SU-DHL-6 (cell line): ENCODE data around the gene TBL3.
"Not testable (repeated sequence)": the region's sequence is repeated elsewhere in the genome, so short reads cannot be mapped to it uniquely, and the experiment has no call there.

ENCODE experiments used
- H2AFZ ChIP-seq: fragments of 200-600 bp; sonication (generic); 2 replicates; pipeline ENCODE4 v1.6.1; 2014; ENCODE audit warnings: low read depth, mild to moderate bottlenecking, moderate library complexity, mixed read lengths, antibody characterized with exemption, low read length; ENCODE audit not compliant: severe bottlenecking
- H3F3A ChIP-seq: fragments of 200-600 bp; shearing (Covaris generic); 2 replicates; pipeline ENCODE4 v1.6.0; 2016; ENCODE audit warnings: antibody characterized with exemption, mild to moderate bottlenecking; ENCODE audit not compliant: insufficient read depth
- H3K27ac ChIP-seq: fragments of 200-600 bp; sonication (generic); 2 replicates; pipeline ENCODE4 v1.5.1; 2016; ENCODE audit warnings: low read depth, mild to moderate bottlenecking, low read length, moderate library complexity, mixed read lengths
- H3K27me3 ChIP-seq: fragments of 200-600 bp; sonication (generic), shearing (Covaris generic); 2 replicates; pipeline ENCODE4 v1.6.0; 2014; ENCODE audit warnings: mild to moderate bottlenecking, low read length
- H3K36me3 ChIP-seq: fragments of 200-600 bp; sonication (generic); 2 replicates; pipeline ENCODE4 v1.6.1; 2014; ENCODE audit warnings: mild to moderate bottlenecking, low read length, mixed read lengths
- H3K4me2 ChIP-seq: fragments of 300-600, 200-600 bp; shearing (Covaris generic), sonication (generic); 2 replicates; pipeline ENCODE4 v1.6.0; 2014; ENCODE audit warnings: low read length, low read depth, mild to moderate bottlenecking; ENCODE audit not compliant: poor library complexity, severe bottlenecking
- H3K4me3 ChIP-seq: fragments of 200-600 bp; sonication (generic); 2 replicates; pipeline ENCODE4 v1.5.1; 2014; ENCODE audit warnings: antibody characterized with exemption, low read length, mild to moderate bottlenecking, mixed read lengths; ENCODE audit not compliant: insufficient read depth, poor library complexity, severe bottlenecking
- H3K79me2 ChIP-seq: fragments of 200-600 bp; sonication (generic); 2 replicates; pipeline ENCODE4 v1.6.1; 2014; ENCODE audit warnings: mild to moderate bottlenecking, low read length, moderate library complexity; ENCODE audit not compliant: insufficient read depth
- H3K9ac ChIP-seq: fragments of 200-600 bp; sonication (generic); 2 replicates; pipeline ENCODE4 v1.7.0; 2014; ENCODE audit warnings: mild to moderate bottlenecking, low read length
- H3K9me2 ChIP-seq: fragments of 200-600 bp; sonication (generic); replicated peaks from 2 replicates; pipeline ENCODE4 v1.6.1; 2014; ENCODE audit warnings: low read length; ENCODE audit not compliant: insufficient read depth
- H3K9me3 ChIP-seq: fragments of 200-600 bp; sonication (generic); 2 replicates; pipeline ENCODE4 v1.6.1; 2014; ENCODE audit warnings: low read length, mixed read lengths; ENCODE audit not compliant: insufficient read depth
- H4K20me1 ChIP-seq: fragments of 200-600 bp; sonication (generic); 2 replicates; pipeline ENCODE4 v1.6.1; 2014; ENCODE audit warnings: low read depth, mild to moderate bottlenecking, antibody characterized with exemption, low read length, moderate library complexity, mixed read lengths
- EZH2phosphoT487 ChIP-seq: fragments of 200-600 bp; sonication (generic), shearing (Covaris generic); conservative IDR thresholded peaks from 2 replicates; pipeline ENCODE4 v1.6.1; 2018; ENCODE audit warnings: mild to moderate bottlenecking, antibody characterized with exemption, low read length, moderate library complexity, mixed read lengths
- TF ChIP-seq, protein P1 (sequence below): fragments of 200-600 bp; sonication (generic); IDR thresholded peaks from one replicate; pipeline ENCODE4 v1.5.1; 2017; ENCODE audit warnings: antibody characterized with exemption, mild to moderate bottlenecking, low read length, moderate library complexity; ENCODE audit not compliant: insufficient read depth, poor library complexity, severe bottlenecking

The TBL3 gene

DNA sequence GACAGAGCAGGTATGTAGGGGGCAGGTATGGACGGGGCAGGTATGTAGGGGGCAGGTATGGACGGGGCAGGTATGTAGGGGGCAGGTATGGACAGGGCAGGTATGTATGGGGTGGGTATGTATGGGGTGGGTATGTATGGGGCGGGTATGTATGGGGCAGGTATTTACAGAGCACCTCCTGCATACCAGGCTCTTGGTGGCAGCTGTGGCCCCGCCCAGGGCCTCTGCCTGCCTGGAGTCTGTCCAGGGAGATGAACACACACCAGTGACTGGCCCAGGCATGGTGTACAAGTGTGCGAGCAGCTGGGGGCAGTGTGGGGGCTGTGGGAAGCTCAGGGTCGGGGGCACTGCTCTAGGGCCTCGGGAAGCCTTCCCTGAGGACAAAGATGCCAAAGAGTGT is 21.8 kb upstream of the TBL3 start:
- no peak overlapping the region for H3K9ac ChIP-seq
- H3K4me3 ChIP-seq: no peak overlapping the region
- H3K79me2 ChIP-seq: no peaks in the 10 kb centered on the region
- TF ChIP-seq EZH2phosphoT487: no peak
- TF ChIP-seq, protein P1, sequence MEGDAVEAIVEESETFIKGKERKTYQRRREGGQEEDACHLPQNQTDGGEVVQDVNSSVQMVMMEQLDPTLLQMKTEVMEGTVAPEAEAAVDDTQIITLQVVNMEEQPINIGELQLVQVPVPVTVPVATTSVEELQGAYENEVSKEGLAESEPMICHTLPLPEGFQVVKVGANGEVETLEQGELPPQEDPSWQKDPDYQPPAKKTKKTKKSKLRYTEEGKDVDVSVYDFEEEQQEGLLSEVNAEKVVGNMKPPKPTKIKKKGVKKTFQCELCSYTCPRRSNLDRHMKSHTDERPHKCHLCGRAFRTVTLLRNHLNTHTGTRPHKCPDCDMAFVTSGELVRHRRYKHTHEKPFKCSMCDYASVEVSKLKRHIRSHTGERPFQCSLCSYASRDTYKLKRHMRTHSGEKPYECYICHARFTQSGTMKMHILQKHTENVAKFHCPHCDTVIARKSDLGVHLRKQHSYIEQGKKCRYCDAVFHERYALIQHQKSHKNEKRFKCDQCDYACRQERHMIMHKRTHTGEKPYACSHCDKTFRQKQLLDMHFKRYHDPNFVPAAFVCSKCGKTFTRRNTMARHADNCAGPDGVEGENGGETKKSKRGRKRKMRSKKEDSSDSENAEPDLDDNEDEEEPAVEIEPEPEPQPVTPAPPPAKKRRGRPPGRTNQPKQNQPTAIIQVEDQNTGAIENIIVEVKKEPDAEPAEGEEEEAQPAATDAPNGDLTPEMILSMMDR: no peak
- no peaks in the 10 kb centered on the region for H3K27me3 ChIP-seq
- H3K4me2 ChIP-seq: no peak overlapping the region
- no peaks in the 10 kb centered on the region for H3K9me2 ChIP-seq
- no peaks in the 10 kb centered on the region for H3K9me3 ChIP-seq
- H3F3A ChIP-seq: no peaks in the 10 kb centered on the region
- no peak overlapping the region for H2AFZ ChIP-seq
- no peaks in the 10 kb centered on the region for H4K20me1 ChIP-seq
- H3K36me3 ChIP-seq: no peaks in the 10 kb centered on the region
- no peak overlapping the region for H3K27ac ChIP-seq

DNA sequence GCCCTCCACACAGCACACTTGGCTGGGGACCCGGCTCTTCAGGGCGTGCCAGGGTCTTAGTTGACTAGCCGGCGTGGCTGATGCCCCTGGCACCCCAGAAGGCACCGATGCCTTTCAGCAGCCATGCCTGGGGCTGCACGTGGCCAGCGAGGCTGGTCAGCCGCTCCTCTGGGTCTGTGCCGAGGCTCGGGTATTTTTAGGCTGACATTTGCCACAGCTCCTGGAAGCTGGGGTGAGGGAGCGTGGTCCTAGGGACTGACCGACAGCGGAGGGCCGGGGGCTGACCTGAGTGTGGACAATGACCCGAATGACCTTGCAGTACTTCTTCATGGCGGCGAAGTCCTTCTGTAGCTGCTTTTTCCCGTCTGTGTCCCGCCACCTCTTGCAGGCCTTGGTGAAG is 21.3 kb upstream of the TBL3 start:
- TF ChIP-seq, protein P1: no peak
- TF ChIP-seq EZH2phosphoT487: no peak
- H3K9ac ChIP-seq: no peak overlapping the region
- H3K9me2 ChIP-seq: no peaks in the 10 kb centered on the region

DNA sequence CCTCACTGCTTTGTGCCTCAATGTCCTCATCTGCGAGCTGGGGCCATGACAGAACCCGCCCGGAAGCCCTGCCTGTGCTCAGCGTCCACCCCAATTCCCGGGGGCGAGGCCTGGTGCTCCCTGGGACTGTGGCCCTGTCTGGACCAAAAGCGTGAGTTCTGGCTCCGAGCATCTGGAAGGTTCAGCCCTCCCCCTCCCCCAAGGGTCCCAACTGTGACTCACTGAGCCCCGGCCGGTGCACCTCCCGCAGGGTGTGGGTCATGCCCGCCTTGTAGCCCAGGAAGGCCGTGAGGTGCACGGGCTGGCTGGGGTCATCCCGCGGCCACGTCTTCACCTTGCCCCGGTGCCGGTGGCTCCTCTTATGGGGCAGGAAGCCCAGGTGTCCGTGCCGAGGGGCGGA is 18.1 kb upstream of the TBL3 start:
- Histone ChIP-seq H3F3A (no peaks in the 10 kb centered on the region), H3K36me3 (no peaks in the 10 kb centered on the region), H3K9ac (no peak overlapping the region), H3K79me2 (no peaks in the 10 kb centered on the region), H3K9me3 (no peaks in the 10 kb centered on the region), H3K27ac (no peak overlapping the region), H4K20me1 (no peaks in the 10 kb centered on the region), H3K4me3 (no peak overlapping the region), H3K9me2 (no peaks in the 10 kb centered on the region), H3K27me3 (no peaks in the 10 kb centered on the region), H2AFZ (no peak overlapping the region), H3K4me2 (no peak overlapping the region)
- TF ChIP-seq, protein P1: no peak
- TF ChIP-seq EZH2phosphoT487: no peak

More for the DNA sequence above, 21.3 kb upstream of the TBL3 start:
- Histone ChIP-seq H3K27me3 (no peaks in the 10 kb centered on the region), H3K4me2 (no peak overlapping the region), H4K20me1 (no peaks in the 10 kb centered on the region), H3K4me3 (no peak overlapping the region), H3K9me3 (no peaks in the 10 kb centered on the region), H3K36me3 (no peaks in the 10 kb centered on the region), H2AFZ (no peak overlapping the region), H3F3A (no peaks in the 10 kb centered on the region), H3K27ac (no peak overlapping the region), H3K79me2 (no peaks in the 10 kb centered on the region)

DNA sequence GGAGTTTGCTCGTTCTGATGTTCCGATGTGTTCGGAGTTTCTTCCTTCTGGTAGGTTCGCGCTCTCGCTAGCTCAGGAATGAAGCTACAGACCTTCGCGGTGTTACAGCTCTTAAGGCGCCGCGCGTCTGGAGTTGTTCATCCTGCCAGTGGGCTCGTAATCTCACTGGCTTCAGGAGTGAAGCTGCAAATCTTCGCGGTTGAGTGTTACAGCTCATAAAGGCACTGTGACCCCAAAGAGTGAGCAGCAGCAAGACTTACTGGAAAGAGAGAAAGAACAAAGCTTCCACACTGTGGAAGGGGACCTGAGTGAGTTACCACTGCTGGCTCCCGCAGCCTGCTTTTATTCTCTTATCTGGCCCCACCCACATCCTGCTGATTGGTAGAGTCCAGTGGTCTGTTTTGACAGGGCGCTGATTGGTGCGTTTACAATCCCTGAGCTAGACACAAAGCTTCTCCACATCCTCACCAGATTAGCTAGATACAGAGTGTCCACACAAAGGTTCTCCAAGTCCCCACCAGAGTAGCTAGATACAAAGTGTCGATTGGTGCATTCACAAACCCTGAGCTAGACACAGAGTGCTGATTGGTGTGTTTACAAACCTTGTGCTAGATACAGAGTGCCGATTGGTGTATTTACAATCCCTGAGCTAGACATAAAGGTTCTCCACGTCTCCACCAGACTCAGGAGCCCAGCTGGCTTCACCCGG is 14.3 kb upstream of the TBL3 start:
- H3K9me2 ChIP-seq, H4K20me1 ChIP-seq, H2AFZ ChIP-seq, H3K36me3 ChIP-seq, H3K27ac ChIP-seq, H3K27me3 ChIP-seq, H3K4me2 ChIP-seq, H3K79me2 ChIP-seq, H3K4me3 ChIP-seq, H3K9me3 ChIP-seq, H3K9ac ChIP-seq: not testable (repeated sequence)
- H3F3A ChIP-seq: peaks cover 24% of the 10 kb centered on the region

DNA sequence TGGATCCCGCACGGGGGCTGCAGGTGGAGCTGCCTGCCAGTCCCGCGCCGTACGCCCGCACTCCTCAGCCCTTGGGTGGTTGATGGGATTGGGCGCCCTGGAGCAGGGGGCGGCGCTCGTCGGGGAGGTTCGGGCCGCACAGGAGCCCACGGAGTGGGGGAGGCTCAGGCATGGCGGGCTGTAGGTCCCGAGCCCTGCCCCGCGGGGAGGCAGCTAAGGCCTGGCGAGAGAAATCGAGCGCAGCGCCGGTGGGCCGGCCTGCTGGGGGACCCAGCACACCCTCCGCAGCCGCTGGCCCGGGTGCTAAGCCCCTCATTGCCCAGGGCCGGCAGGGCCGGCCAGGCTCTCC is 13.7 kb upstream of the TBL3 start:
- H3K9ac ChIP-seq, H3K27ac ChIP-seq, H3K36me3 ChIP-seq, H3K4me2 ChIP-seq, H2AFZ ChIP-seq, H4K20me1 ChIP-seq, H3K27me3 ChIP-seq, H3K4me3 ChIP-seq, H3K9me2 ChIP-seq, H3K9me3 ChIP-seq: not testable (repeated sequence)
- H3F3A ChIP-seq: peaks cover 29% of the 10 kb centered on the region
- peaks cover 11% of the 10 kb centered on the region for H3K79me2 ChIP-seq
